Measurements from ENCODE around the gene SLC4A8.
"Not testable (repeated sequence)": the region's sequence is repeated elsewhere in the genome, so short reads cannot be mapped to it uniquely, and the experiment has no call there.

The SLC4A8 gene

DNA sequence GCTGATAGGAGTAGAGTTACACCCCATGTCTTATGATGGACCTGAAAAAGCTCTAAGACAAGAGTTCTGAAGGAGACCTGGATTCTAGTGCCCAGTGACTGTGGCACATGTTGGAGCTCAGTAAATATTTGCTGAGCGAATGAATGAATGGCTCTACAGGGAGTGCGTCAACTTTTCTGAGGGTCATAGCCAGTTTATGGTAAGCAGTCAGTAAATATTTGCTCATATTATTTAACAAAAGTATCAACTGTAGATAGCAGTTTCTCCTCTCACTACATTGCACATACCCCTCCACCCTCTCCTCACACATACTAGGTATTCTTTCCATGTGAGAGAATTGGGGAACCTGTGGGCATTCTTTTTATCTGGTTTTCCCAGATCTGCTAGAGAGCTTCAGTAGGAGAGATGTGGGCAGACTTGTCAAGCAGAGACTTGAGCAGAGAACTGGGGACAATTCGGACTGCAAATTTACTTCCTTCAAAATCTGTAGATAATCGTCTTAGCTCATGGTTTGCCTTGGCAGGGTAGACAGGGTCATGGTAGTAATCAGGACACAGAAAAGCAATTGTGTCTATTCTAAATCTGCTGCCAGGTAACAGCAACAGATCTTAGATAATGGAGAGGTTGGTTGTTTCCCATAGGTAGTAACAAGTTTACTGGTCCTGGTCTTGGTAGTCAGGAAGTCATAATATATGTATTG, 5.7 kb downstream of the SLC4A8 start:
- DNase-seq: no peak

DNA sequence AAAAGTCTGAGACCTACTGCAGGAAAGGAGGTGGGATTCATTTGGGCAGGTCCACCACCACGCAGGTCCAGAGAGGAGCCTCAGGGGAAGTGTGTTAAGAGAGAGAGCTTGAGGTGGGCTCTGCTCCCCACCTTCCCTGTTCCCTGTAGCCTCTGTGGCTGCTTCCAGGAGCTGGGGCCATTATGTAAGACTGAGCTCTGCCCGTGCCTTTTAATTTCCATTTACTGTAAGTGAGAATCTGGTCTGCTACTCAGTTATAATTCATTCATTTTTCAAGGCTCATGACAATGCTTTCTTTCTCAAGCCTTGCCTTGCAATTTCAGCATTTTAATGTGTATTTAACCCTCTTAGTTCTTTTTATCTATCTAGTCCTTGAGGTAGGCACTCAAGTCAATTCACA, 8.3 kb downstream of the SLC4A8 start:
- no peak for DNase-seq

DNA sequence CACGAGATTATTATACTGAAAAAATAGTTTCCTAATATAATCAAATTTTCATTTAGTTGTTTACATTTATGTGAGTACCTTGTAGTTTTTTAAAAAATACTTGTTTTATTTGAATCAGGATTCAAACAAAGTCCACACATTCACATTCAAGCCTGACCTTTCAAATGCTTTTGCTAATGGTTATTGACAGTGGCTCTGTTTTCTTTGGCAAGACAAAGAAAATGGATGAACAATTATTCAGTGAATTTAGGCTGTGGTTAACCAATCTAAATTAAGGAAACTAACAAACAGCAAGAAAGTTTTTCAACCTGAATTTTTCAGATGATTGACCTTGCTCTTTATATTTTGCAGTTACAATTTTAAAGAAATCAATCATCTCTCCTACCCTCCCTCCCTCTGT, 9.7 kb downstream of the SLC4A8 start:
- DNase-seq: no peak

GRCh38 chr12:51437431-51437830, 12.8 kb downstream of the SLC4A8 start:
- DNase-seq: no peak

- no peak for DNase-seq
Observed at GRCh38 chr12:51439330-51439729, 14.7 kb downstream of the SLC4A8 start.

DNA sequence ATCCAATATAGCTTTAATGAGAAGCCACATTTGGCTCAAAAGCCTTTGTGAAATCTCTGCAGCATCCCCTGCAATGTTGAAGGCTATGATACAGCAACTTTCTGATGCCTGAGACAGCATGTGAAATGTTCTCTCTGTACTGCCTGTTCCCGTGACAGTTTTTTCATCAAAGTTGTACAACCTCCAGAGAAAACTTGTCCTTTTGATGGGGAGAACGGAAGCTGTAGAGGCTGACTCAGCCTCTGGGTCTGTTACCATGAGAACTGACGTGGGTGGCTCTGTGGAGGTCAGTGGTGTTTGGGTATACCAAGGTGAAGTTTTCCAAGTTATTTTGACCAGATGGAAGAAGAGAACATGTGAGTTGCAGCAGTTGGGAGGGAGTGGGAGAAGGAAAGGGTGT, 17.0 kb downstream of the SLC4A8 start:
- DNase-seq: no peak

GRCh38 chr12:51442324-51442723, 17.7 kb downstream of the SLC4A8 start:
- no peak for DNase-seq

DNA sequence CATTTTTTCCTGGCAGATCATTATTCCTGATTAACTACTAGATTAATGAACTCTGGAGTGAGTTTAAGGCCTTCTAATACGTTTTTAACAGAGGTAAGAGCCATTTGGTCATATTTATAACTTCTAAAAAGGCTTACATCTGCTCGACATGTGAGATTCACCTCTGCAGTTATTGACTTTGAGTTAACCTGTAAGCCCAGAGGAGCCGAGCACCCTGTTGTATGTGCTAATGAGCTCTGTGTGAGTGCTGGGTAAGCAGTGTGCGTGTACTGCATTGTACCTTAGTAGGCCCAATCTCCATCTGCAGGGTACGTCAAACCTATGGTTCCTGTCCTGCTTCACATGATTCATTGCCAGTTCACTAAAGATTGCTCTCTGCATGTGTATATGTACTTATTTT, 18.9 kb downstream of the SLC4A8 start:
- DNase-seq: no peak

- DNase-seq: no peak
Observed at GRCh38 chr12:51448618-51449256, 24.1 kb downstream of the SLC4A8 start.

GRCh38 chr12:51449580-51450246, 25.1 kb downstream of the SLC4A8 start:
- DNase-seq: no peak

GRCh38 chr12:51450333-51450732, 25.7 kb downstream of the SLC4A8 start:
- DNase-seq: no peak

DNA sequence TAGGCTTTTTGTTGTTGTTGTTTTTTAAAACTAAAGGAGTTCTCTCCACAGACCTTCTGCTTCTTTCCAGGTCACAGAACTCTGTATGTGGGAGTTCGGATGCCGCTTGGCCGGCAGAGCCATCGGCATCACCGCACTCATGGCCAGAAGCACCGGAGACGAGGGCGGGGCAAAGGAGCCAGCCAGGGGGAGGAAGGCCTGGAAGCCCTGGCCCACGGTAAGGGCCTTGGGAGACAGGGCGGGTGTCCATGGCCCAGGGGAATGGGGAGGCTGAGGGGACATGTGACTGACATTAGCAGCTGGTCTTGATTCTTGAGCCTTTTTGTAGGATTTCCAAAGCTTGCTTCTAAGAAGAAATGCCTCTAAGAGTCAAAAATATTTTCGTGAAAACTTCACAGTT, 26.2 kb downstream of the SLC4A8 start:
- DNase-seq: no peak

GRCh38 chr12:51454016-51454415, 29.4 kb downstream of the SLC4A8 start:
- DNase-seq: not testable (repeated sequence)

- not testable (repeated sequence) for DNase-seq
Observed at GRCh38 chr12:51455050-51455449, 30.4 kb downstream of the SLC4A8 start.

DNA sequence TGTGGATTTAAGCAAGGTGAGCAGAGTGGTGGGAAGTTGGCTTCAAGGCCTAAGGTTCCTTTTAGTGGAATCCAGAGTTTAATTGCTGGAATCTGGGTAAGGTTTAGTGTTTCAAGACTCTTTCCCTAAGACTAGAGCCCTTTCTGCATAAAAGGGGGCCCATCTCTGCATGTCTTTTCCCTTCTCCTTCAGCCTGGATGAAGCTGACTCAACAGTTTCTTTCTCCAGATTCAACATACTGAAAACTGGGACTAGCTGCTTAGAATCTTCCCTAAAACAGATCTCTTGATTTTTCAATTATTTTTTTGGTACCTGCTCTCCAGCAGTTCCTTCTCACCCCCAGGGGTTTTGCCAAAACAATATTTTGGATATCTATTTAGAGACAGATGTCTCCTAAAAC, 34.0 kb downstream of the SLC4A8 start:
- no peak for DNase-seq

DNA sequence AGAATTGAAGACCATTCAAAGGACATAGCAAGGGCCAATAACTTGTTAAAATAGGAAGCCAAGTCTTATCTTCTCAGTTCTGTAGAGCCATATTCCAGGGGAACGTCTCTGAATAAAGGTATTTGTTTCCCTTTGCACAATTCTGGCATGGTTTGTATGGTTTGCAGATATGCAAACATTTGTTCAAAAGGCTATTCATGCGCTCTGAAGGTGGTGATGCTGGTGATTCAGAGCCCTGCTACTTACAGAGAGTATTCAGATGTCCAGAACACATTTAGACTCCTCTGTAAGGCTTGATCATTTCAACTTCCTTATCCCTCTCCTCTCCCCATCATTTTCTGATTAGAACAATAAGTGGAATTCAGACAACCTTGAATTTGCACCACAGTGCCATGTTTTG, 35.9 kb downstream of the SLC4A8 start:
- no peak for DNase-seq

DNA sequence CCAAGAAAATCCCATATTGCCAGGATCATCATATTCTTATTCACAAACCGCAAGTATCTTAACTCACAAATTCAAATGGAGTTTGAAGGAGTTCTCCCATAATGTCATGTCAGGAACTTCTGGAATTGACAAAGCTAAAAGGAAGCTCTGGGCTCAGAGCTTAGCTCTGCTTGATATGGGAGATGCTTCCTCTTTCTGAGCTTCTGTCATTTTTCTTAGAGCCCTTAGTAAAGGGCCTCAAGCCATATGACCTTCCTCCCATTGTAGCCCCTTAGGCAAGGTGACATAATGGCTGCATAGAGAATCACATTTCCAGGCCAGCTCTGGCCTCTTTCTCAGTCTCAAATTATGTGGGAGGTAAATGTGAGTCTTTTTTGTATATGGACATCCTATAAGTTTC, 40.9 kb downstream of the SLC4A8 start:
- DNase-seq: no peak

- DNase-seq: no peak
Observed at GRCh38 chr12:51470116-51470515, 45.5 kb downstream of the SLC4A8 start.

DNA sequence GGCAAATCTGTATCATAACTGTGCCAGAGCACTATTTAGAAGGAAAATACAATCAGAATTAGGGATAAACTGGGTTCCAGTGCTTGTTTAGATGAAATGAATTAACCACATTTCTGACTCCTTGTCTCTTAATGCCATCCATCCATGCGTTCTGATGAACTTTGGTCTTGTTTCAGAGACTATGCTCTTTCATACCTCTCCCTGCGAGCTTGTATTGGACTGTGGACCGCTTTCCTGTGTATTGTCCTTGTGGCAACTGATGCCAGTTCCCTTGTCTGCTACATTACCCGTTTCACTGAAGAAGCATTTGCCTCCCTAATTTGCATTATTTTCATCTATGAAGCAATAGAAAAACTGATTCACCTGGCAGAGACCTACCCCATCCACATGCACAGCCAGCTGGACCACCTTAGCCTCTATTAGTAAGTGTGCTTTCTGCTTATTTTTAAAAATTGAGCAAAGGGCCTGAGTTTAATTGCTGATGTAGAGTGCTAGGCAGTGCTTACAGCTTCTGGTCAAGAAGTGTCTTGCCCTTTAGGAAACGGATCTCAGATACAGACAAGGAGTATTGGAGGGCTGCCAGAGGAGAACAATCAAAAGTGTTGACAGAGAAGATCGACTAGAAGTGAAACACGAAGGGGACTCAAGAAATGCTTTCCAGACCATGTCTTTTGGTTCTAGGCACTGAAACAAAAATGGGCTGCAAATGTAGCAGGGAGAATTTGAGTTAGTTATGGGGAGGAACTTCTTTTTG, 46.7 kb downstream of the SLC4A8 start:
- DNase-seq: no peak

DNA sequence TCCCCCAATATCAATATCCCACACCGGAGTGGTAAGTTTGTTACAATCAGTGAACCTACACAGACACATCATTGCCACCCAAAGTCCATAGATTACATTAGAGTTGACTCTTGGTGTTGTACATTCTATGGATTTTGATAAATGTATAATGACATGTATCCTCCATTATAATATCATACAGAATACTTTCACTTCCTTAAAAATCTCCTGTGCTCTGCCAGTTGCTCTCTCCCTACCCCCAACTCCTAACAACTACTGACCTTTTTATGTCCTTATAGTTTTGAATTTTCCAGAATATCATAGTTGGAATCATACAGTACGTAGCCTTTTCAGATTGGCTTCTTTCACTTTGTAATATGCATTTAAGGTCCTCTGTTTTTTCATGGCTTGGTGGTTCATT, 48.4 kb downstream of the SLC4A8 start:
- DNase-seq: no peak

DNA sequence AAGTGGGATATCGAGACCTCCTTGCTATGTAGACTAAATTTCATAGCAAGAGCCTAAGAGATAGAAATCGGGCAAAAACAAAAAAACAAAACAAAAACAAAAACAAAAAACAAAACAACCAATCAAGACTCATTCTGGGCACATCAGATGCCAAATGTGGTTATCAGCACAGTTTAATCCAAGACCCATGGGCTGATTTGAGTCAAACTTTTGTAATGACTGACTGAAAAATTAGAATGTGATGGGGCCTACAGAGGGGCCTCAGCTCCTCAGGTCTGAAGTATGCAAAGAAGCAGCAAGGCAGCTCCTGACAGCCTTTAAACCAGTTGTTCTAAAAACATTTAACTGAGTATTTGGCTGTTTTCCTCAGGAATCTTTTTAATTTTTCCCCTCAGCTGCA, 49.3 kb downstream of the SLC4A8 start:
- no peak for DNase-seq

DNA sequence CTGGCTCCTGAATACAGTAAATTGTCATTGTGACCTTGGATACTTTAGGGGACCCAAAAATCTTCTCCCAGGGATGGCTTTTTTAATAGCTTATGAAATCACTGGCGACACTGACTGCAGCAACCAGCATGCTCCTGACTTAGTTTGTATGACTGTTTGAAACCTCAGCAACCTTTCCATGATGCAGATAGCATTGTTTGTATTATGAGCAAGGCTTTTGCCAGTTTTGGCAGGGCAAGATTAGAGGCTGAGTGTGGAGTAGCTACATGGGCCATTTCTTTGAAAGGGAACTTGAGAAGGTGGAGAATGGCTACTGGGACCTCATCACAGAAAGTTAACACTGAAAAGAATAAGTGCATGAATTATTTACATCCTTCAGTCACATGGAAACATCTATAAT, 50.9 kb downstream of the SLC4A8 start:
- DNase-seq: no peak

- no peak for DNase-seq
Observed at GRCh38 chr12:51480978-51481377, 56.3 kb downstream of the SLC4A8 start.
